HepG2 (cell line): Measurements from ENCODE around the gene MAP2K7. TPM values are rescaled to one million over a fixed set of nuclear protein-coding genes. Genes with fewer than 3 reads are reported as not detected.

Experiments
- CCDC6 ChIP-seq: sonication (generic); formaldehyde crosslinking; IDR thresholded peaks from 2 replicates; pipeline ENCODE4 v1.8.1; 2022; ENCODE audit warnings: mild to moderate bottlenecking, missing genetic modification reagents, moderate library complexity
- EP300 ChIP-seq, 3 experiments: sonication (generic) in 1 of 3; formaldehyde crosslinking in 1 of 3; IDR thresholded peaks; 2 replicates each; pipeline versions ENCODE4 v1.5.1 to v1.6.1; 2011 to 2020; ENCODE audit warnings: low read depth in 2 of 3, low read length in 2 of 3, borderline replicate concordance in 1 of 3, improper control_type of control experiment in 1 of 3, mild to moderate bottlenecking in 1 of 3, missing genetic modification reagents in 1 of 3, moderate library complexity in 1 of 3
- FOXJ3 ChIP-seq: sonication (generic); formaldehyde crosslinking; IDR thresholded peaks from 2 replicates; pipeline ENCODE4 v1.4.0; 2020; ENCODE audit warnings: missing genetic modification reagents, mild to moderate bottlenecking, borderline replicate concordance
- KLF16 ChIP-seq, 2 experiments: sonication (generic) in 1 of 2; formaldehyde crosslinking in 1 of 2; IDR thresholded peaks; 2 replicates each; pipeline versions ENCODE4 v1.6.1 to v1.8.0; 2016 to 2023; ENCODE audit warnings: missing genetic modification reagents in 2 of 2, missing compliant biosample characterization in 1 of 2
- KMT2B ChIP-seq: IDR thresholded peaks from 2 replicates; pipeline ENCODE4 v1.6.1; 2016; ENCODE audit warnings: missing genetic modification reagents, missing compliant biosample characterization
- MIER2 ChIP-seq: IDR thresholded peaks from 2 replicates; pipeline ENCODE4 v1.6.1; 2016; ENCODE audit warnings: missing biosample characterization, missing genetic modification reagents
- MXD4 ChIP-seq: IDR thresholded peaks from 2 replicates; pipeline ENCODE4 v1.6.1; 2016; ENCODE audit warnings: mild to moderate bottlenecking, missing biosample characterization, missing genetic modification reagents
- NAIF1 ChIP-seq: sonication (generic); formaldehyde crosslinking; IDR thresholded peaks from 2 replicates; pipeline ENCODE4 v1.5.0; 2020; ENCODE audit warnings: mild to moderate bottlenecking, missing genetic modification reagents, borderline replicate concordance
- RXRB ChIP-seq: IDR thresholded peaks from 2 replicates; pipeline ENCODE4 v1.6.1; 2016; ENCODE audit warnings: borderline replicate concordance, missing genetic modification reagents, missing compliant biosample characterization
- TCF7 ChIP-seq: sonication (generic); IDR thresholded peaks from 2 replicates; pipeline ENCODE4 v1.6.1; 2016; ENCODE audit warnings: antibody characterized with exemption, low read depth
- ZNF256 ChIP-seq: sonication (generic); formaldehyde crosslinking; conservative IDR thresholded peaks from 2 replicates; pipeline ENCODE4 v1.4.0; 2020; ENCODE audit warnings: missing genetic modification reagents
- ZNF296 ChIP-seq: sonication (generic); formaldehyde crosslinking; conservative IDR thresholded peaks from 2 replicates; pipeline ENCODE4 v1.5.0; 2020; ENCODE audit warnings: mild to moderate bottlenecking, missing genetic modification reagents
- ZNF460 ChIP-seq: sonication (generic); formaldehyde crosslinking; IDR thresholded peaks from 2 replicates; pipeline ENCODE4 v1.5.1; 2020; ENCODE audit warnings: missing genetic modification reagents, mild to moderate bottlenecking, borderline replicate concordance
- polyA plus RNA-seq, 8 experiments: library from polyadenylated mRNA; depleted of rRNA in 3 of 8; stranded (reverse) in 7 of 8; unstranded in 1 of 8; fragments of >200 nt; fragmentation: Illumina TruSeq in 4 of 8; extraction: Trizol in 4 of 8; gene quantifications; 2 replicates each; pipeline versions ENCODE4 v1.2.1 to v1.2.3, GENCODE V29; 2011 to 2016; ENCODE audit warnings: low read depth in 4 of 8, missing spikeins in 1 of 8, mixed read lengths in 1 of 8; ENCODE audit not compliant: insufficient read depth in 1 of 8
- total RNA-seq, 5 experiments: library from RNA; depleted of rRNA; stranded (reverse); fragments of >200 nt; fragmentation: Illumina TruSeq; extraction: Trizol; gene quantifications; 2 replicates each; pipeline ENCODE4 v1.2.3, GENCODE V29; 2016; ENCODE audit warnings: low read depth in 1 of 5
- TF ChIP-seq, protein P1 (sequence below): IDR thresholded peaks from 2 replicates; pipeline ENCODE4 v1.6.1; 2012; ENCODE audit warnings: low read length, improper control_type of control experiment
- TF ChIP-seq, protein P2 (sequence below): sonication (generic); formaldehyde crosslinking; IDR thresholded peaks from 2 replicates; pipeline ENCODE4 v1.4.0; 2020; ENCODE audit warnings: missing genetic modification reagents
- TF ChIP-seq, protein P3 (sequence below): sonication (generic); formaldehyde crosslinking; IDR thresholded peaks from 2 replicates; pipeline ENCODE4 v1.8.1; 2023; ENCODE audit warnings: mild to moderate bottlenecking, inconsistent platforms, moderate library complexity, missing genetic modification reagents, borderline replicate concordance
- TF ChIP-seq, protein P4 (sequence below): sonication (generic); formaldehyde crosslinking; IDR thresholded peaks from 2 replicates; pipeline ENCODE4 v1.5.0; 2020; ENCODE audit warnings: mild to moderate bottlenecking, missing genetic modification reagents
- TF ChIP-seq, protein P5 (sequence below): sonication (generic); formaldehyde crosslinking; IDR thresholded peaks from 2 replicates; pipeline ENCODE4 v1.9.0; 2021; ENCODE audit warnings: missing genetic modification reagents, borderline replicate concordance

MAP2K7 gene
- total and polyA plus RNA-seq, 2 of the 13 experiments (the other 11 are each of a cell fraction or from before 2014, with no cell fraction given) = 9.0 to 10.8 TPM

DNA sequence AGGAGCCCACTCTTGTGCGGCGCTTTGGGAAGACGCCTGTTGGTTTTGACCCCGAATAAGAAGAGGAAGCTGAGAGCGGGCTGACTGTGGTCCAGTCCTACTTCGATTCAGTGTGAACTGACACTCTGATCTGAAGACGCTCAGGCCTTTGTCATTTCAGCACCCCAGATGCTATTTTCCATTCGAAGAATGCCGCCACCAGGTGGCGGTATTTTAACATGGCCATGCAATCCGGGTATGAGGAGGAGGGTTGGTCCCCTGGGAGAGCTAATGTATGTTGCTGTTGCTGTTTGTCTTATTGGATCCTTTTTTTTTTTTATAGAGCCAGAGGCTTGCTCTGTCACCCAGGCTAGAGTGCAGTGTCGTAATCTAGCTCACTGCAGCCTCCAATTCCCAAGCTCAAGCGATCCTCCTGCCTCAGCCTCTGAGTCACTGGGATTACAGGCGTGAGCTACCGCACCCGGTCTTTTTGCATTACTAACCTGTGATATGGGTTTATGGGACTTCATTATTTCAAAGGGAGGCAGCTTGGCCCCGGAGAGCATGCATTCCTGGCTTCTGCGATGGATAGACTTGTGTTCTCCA lies 40.6 kb downstream of the MAP2K7 start (continued):
- TF ChIP-seq, protein P1, sequence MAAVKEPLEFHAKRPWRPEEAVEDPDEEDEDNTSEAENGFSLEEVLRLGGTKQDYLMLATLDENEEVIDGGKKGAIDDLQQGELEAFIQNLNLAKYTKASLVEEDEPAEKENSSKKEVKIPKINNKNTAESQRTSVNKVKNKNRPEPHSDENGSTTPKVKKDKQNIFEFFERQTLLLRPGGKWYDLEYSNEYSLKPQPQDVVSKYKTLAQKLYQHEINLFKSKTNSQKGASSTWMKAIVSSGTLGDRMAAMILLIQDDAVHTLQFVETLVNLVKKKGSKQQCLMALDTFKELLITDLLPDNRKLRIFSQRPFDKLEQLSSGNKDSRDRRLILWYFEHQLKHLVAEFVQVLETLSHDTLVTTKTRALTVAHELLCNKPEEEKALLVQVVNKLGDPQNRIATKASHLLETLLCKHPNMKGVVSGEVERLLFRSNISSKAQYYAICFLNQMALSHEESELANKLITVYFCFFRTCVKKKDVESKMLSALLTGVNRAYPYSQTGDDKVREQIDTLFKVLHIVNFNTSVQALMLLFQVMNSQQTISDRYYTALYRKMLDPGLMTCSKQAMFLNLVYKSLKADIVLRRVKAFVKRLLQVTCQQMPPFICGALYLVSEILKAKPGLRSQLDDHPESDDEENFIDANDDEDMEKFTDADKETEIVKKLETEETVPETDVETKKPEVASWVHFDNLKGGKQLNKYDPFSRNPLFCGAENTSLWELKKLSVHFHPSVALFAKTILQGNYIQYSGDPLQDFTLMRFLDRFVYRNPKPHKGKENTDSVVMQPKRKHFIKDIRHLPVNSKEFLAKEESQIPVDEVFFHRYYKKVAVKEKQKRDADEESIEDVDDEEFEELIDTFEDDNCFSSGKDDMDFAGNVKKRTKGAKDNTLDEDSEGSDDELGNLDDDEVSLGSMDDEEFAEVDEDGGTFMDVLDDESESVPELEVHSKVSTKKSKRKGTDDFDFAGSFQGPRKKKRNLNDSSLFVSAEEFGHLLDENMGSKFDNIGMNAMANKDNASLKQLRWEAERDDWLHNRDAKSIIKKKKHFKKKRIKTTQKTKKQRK = no peak
- TF ChIP-seq ZNF256 (CRISPR knock-in tag) (no peak), MXD4 (CRISPR knock-in tag) (peak; percentile 7; the same call in 1 of the 2 replicates), KMT2B (CRISPR knock-in tag) (0 out of 2 replicates have a peak, but pooled peaks have one; percentile 3), KLF16 (CRISPR knock-in tag; IDR thresholded peaks at IDR 0.05) (no peak; a peak in 1 of 4 replicates), NAIF1 (CRISPR knock-in tag) (peak; percentile 65; the same call in 1 of the 2 replicates), CCDC6 (CRISPR knock-in tag) (no peak), RXRB (CRISPR knock-in tag) (no peak), FOXJ3 (CRISPR knock-in tag) (no peak), TCF7 (no peak), MIER2 (CRISPR knock-in tag) (no peak), EP300 (IDR thresholded peaks at IDR 0.05; ENCODE audit: low read depth in 2 of 2, low read length in 2 of 2) (no peak), EP300 (CRISPR knock-in tag; IDR thresholded peaks at IDR 0.05; ENCODE audit: borderline replicate concordance) (0 out of 2 replicates have a peak, but pooled peaks have one; percentile 39), ZNF296 (CRISPR knock-in tag) (no peak), ZNF460 (no peak)
- TF ChIP-seq, protein P2, sequence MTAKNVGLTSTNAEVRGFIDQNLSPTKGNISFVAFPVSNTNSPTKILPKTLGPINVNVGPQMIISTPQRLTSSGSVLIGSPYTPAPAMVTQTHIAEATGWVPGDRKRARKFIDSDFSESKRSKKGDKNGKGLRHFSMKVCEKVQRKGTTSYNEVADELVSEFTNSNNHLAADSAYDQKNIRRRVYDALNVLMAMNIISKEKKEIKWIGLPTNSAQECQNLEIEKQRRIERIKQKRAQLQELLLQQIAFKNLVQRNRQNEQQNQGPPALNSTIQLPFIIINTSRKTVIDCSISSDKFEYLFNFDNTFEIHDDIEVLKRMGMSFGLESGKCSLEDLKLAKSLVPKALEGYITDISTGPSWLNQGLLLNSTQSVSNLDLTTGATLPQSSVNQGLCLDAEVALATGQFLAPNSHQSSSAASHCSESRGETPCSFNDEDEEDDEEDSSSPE (CRISPR knock-in tag) = no peak; the same call in 1 of the 2 replicates
- TF ChIP-seq, protein P3, sequence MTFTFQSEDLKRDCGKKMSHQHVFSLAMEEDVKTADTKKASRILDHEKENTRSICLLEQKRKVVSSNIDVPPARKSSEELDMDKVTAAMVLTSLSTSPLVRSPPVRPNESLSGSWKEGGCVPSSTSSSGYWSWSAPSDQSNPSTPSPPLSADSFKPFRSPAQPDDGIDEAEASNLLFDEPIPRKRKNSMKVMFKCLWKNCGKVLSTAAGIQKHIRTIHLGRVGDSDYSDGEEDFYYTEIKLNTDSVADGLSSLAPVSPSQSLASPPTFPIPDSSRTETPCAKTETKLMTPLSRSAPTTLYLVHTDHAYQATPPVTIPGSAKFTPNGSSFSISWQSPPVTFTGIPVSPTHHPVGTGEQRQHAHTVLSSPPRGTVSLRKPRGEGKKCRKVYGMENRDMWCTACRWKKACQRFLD (CRISPR knock-in tag) = no peak
- TF ChIP-seq, protein P4, sequence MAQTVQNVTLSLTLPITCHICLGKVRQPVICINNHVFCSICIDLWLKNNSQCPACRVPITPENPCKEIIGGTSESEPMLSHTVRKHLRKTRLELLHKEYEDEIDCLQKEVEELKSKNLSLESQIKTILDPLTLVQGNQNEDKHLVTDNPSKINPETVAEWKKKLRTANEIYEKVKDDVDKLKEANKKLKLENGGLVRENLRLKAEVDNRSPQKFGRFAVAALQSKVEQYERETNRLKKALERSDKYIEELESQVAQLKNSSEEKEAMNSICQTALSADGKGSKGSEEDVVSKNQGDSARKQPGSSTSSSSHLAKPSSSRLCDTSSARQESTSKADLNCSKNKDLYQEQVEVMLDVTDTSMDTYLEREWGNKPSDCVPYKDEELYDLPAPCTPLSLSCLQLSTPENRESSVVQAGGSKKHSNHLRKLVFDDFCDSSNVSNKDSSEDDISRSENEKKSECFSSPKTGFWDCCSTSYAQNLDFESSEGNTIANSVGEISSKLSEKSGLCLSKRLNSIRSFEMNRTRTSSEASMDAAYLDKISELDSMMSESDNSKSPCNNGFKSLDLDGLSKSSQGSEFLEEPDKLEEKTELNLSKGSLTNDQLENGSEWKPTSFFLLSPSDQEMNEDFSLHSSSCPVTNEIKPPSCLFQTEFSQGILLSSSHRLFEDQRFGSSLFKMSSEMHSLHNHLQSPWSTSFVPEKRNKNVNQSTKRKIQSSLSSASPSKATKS (CRISPR knock-in tag) = 0 out of 2 replicates have a peak, but pooled peaks have one; percentile 25
- TF ChIP-seq, protein P5, sequence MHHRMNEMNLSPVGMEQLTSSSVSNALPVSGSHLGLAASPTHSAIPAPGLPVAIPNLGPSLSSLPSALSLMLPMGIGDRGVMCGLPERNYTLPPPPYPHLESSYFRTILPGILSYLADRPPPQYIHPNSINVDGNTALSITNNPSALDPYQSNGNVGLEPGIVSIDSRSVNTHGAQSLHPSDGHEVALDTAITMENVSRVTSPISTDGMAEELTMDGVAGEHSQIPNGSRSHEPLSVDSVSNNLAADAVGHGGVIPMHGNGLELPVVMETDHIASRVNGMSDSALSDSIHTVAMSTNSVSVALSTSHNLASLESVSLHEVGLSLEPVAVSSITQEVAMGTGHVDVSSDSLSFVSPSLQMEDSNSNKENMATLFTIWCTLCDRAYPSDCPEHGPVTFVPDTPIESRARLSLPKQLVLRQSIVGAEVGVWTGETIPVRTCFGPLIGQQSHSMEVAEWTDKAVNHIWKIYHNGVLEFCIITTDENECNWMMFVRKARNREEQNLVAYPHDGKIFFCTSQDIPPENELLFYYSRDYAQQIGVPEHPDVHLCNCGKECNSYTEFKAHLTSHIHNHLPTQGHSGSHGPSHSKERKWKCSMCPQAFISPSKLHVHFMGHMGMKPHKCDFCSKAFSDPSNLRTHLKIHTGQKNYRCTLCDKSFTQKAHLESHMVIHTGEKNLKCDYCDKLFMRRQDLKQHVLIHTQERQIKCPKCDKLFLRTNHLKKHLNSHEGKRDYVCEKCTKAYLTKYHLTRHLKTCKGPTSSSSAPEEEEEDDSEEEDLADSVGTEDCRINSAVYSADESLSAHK (CRISPR knock-in tag) = 0 out of 2 replicates have a peak, but pooled peaks have one; percentile 63
